ENCODE results near the gene PIK3R5.
A peak's percentile ranks its signal among the peaks of the same experiment; 100 is the strongest.
"Not testable (repeated sequence)": the region's sequence is repeated elsewhere in the genome, so short reads cannot be mapped to it uniquely, and the experiment has no call there.

Gene PIK3R5, protein sequence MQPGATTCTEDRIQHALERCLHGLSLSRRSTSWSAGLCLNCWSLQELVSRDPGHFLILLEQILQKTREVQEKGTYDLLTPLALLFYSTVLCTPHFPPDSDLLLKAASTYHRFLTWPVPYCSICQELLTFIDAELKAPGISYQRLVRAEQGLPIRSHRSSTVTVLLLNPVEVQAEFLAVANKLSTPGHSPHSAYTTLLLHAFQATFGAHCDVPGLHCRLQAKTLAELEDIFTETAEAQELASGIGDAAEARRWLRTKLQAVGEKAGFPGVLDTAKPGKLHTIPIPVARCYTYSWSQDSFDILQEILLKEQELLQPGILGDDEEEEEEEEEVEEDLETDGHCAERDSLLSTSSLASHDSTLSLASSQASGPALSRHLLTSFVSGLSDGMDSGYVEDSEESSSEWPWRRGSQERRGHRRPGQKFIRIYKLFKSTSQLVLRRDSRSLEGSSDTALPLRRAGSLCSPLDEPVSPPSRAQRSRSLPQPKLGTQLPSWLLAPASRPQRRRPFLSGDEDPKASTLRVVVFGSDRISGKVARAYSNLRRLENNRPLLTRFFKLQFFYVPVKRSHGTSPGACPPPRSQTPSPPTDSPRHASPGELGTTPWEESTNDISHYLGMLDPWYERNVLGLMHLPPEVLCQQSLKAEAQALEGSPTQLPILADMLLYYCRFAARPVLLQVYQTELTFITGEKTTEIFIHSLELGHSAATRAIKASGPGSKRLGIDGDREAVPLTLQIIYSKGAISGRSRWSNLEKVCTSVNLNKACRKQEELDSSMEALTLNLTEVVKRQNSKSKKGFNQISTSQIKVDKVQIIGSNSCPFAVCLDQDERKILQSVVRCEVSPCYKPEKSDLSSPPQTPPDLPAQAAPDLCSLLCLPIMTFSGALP

DNA sequence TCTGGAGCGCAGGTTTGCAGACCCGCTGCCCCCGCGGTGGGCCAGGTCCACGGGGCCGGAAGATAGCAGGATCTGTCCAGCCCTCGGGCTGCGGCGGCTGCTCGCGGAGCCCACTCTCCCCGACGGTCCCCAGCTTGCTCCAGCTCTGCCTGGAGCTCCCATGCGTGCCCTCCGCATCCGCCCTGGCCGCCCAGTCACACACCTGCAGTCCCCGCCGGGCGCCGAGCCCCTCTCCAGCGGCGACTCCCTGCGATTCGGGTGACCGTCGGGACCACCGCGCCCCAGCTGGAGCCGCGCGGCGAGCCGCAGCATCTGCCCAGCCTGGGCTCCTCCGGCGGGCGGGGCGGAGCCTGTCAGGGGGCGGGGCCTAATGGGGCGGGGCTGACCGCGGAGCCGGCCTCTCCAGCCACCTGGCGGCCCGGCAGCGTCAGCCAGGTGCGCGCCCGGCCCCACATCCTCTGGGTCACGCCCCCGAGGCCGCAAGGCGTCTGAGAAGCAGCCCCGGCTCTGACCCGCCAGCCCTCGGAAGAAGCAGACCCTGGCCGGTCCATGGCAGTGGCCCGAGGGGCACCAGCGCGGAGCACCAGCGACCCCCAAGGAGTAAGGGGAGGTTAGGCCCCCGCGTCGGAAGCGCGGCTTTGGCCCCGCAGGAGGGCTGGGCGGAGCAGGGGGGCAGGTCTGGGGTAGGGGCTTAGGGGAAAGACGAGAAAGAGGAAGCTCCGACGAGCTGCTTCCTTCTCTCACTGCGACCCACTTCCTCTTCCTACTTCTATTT is at the start of gene PIK3R5:
Gene PIK3R5, minus strand, starts transcription at position 314 of the 775 bp plus-strand sequence. CDS start 54,213 bp downstream, outside the sequence.
- DNase-seq = peak; percentile 80

DNA sequence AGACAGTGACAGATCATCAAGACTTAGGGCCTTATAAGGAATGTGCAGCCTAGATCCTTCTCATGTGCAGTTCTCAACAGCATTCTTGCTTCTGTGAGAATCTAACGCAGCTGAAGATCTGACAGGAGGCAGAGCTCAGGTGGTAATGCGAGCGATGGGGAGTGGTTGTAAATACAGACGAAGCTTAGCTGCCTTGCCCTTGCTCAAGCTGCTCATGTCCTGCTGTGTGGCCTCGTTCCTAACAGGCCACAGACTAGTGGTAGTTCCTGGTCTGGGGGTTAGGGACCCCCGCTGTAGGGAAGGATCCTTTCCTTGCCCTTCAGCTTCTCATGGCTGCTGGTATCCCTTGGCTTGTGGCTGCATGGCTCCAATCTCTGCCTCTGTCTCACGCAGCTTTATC is 45.5 kb upstream of the PIK3R5 start:
- DNase-seq = no peak

DNA sequence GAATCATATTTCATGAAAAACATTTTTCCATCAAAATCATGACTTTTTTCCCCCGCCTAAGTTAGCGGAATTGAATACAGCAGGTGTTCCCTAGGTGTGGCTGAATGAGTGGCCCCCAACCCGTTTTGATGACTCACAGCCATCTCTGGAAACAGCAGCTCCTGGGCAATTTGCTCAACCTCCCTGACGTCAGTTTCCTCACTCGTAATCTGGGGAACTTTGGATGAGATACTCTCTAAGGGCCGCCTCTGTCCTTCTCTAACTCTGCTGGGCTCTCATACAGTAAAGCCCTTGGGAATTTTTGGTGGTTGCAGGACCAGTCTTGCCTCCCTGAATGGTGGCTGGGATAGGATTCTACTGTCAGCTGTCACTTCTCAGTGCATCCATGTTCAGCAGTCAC is 44.2 kb upstream of the PIK3R5 start:
- DNase-seq = no peak

DNA sequence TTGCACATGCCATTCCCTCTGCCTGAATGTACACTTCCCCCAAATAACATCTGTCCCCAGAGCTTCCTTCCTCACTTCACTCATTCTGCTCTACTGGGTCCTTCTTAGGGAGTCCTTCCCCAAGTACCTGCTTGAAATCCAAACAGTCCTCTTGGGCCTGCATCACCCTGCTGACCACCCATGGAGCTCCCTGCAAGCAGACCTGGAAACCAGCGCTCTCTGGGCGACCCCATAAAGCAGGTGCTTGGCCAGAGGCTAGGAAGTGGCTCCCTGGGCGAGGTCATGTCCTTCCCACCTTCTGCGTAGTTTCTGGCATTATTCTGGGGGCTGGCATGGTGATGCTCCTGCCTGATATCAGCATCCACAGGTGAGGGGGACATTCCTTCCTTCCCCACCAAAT is 43.6 kb upstream of the PIK3R5 start:
- DNase-seq = no peak

DNA sequence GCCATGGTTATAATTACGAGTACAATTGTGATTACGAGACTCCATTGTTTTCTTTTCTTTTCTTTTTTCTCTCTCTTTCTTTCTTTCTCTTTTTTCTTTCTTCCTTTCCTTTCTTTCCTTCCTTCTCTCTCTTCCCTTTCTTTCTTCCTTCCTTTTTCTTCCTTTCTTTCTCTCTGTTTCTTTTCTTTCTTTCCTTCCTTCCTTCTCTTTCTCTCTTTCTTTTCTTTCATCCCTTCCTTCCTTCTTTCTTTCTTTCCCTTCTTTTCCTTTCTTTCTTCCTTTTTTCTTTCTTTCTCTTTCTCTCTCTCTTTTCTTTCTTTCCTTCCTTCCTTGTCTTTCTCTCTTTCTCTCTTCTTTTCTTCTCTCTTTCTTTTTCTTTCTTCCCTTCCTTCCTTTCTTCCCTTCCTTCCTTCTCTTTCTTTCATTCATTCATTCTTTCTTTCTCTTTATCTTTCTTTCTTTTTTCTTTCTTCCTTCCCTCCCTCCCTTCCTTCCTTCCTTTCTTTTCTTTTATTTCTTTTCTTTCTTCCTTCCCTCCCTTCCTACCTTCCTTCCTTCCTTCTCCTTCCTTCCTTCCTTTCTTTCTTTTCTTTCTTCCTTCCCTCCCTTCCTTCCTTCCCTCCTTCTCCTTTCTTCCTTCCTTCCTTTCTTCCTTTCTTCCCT is 41.7 kb upstream of the PIK3R5 start:
- no peak for DNase-seq

DNA sequence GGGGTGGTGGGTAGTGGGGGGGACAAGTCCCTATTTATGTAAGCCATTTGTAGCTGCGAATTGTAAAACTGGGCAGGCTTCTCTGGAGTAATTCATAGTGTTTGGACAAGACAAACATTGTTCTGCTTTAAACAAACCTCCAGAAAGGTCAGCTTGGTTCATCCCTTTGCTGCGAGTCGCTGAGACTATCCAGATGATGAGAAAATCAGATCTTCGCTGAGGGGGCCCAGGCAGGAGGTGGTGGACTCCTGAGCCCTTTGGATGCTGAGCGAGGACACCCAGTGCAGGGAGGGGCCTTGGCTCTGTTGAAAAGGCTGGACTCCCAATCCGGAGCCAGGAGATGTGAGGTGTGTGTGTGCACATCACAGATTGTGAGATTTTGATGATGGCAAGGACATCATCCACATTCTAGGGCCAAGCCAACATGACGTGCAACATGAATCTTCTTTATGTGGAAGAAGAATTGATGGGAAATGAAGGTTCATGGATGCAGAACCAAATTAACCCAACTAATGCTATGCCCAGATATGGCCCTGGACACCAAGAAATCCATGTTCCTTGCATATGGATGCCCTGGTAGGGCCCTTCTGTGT is 40.8 kb upstream of the PIK3R5 start:
- DNase-seq = no peak

DNA sequence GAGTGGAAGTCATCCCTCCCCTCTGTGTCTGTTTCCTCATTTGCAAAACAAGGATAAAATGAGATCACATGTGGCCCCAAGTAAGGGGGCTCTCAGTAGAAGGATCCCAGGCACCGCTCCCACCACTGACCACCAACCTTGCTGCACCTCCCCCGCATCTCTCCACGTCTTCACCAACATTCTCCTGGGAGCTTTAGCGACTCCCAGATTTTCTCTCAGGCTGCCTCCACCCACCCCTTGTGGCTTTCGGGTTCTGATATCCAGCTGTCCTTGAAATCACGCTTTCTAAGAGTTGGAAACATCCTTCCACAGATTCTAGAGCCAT is 39.4 kb upstream of the PIK3R5 start:
- no peak for DNase-seq

DNA sequence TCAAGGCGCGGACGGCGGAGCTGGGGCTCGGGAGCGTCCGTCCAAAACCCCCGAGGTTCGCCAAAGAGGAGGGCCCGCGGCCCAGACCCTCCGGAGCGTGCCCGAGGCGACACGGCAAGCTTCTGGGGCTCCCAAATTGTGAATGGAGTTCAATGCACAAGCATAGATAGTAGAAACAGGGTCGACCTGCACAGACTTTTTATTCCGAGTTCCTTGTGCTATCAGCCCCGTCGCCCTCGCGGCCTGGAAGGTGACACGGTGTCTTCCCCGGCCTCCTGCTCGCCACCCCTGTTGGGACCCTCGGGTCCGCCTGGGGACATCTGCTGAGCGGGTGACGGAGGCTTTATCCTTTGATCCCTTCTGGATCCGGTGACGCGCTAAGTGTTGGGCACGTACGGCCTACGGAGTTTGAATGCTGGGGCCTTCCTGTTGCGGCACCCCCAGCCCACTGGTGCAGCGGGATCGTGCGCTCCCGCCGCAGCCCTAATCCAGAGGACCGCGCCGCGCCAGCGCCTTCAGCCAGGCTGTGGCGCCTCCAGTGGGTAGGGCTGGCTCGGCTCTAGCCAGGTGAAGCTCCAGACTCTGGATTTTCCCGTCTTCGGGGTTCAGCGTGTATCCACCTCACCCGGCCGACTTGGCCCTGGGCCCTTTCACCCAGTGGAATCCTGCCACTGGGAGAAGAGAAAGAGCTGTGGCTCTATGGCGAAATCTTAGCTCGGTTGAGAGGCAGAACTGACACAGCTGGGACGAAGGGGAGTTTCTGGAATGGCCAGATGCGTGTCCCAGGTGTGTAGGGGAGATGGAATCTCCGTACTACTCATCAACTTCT is 38.8 kb upstream of the PIK3R5 start:
- DNase-seq = no peak

DNA sequence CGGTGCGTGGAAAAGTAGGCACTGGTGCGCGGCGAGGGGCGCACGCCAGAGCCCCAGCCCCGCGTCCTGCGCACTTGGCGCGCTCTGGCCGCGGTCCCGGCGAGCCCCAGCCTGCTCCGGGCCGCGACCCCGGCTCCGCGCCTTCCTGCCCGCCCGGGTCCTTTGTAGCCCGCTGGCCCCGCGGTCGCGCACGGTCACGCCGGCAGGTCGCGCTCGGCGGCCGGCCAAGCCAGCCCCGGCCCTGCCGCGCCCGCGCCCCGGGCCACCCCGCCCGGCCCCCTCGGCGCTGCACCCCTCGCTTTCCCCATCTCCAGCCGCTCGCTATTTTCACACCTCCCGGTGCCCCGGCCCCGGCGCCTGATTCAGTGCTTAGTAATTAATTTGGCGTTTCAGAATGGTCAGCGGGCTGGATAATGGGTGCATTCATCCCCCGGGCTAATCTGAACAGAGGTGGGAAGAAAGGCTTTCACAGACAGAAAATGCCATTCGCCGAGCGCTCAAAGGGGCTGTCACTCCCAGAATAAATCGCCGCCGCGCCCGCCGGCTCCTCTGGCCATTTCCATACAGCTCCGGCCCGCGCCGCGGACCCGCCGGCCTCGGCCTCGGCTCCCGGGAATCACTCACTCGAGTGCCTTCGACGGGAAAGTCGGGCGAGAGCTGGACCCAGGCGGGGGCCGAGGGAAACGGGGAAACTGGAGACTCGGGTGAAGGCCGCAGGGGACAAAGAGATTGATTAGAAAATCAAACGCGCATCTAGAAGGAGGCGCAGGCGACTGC is 38.0 kb upstream of the PIK3R5 start:
- DNase-seq = no peak

DNA sequence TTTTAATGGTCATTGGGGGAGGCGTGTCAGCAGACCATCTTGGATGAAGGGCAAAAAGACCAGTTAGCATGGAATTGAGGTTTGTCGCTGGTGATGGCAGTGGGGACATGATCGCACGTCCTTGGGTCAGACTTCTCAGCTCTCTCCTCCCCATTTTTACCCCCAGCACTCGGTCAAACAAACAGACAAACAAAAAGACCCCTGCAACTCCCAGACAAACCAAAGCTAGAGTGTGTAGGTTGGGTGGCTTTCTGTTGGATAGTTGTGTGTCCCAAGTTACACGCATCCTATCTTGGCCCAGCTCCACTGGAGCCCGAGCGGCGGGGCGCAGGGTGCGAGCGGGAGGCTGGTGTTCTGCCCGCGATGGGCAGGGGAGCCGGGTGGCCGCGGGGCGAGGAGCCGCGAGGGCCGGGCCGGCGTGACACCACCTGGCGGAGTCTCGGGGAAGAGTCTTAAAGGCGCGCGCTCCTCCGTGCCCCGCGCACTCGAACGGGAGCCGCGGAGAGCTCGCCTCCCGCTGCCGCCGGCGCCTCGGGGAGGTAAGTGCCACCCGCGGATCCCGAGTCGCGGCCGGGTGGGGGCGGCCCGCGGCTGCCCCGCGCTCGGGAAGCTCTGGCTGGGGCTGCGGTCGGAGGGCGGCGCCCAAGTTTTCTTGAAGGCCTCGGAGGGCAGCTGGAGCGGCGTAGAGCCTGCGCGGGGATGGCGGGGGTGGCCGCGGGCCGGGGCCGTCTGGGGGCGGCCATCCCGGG is 37.3 kb upstream of the PIK3R5 start:
- DNase-seq = no peak

DNA sequence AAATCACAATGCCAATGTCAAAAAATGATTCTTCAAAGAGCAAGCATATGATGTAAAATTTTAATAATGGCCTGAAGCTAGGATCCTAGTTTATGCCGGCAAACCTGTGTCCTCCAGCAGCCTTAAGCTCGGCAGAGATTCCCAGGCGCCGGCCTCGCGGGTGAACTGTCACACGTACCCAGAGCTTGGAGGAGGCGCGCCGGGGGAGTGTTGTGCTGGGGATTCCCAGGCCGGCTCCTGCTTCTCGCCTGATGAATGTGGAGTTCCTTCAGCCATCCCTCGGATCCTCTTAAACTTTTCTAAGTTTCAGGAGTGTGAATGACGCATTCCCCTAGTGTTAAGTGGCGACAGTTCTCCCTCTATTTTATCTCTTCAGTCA is 36.7 kb upstream of the PIK3R5 start:
- DNase-seq = no peak

DNA sequence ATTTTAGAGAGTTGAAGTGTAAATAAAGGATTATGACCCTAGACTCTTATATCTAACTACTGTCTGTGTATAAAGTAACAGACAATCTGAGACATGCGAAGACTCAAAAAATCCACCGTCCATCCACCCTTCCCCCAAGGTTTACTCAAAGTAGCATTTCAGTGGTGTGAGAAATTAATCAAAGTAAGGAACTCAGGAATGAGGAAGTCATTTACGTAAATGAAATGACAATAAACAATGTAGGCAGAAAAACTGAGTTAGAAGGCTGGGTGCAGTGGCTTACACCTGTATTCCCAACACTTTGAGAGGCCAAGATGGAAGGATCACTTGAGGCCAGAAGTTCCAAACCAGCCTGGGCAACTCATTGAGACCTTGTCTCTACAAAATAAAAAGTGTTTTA is 36.1 kb upstream of the PIK3R5 start:
- DNase-seq = no peak

DNA sequence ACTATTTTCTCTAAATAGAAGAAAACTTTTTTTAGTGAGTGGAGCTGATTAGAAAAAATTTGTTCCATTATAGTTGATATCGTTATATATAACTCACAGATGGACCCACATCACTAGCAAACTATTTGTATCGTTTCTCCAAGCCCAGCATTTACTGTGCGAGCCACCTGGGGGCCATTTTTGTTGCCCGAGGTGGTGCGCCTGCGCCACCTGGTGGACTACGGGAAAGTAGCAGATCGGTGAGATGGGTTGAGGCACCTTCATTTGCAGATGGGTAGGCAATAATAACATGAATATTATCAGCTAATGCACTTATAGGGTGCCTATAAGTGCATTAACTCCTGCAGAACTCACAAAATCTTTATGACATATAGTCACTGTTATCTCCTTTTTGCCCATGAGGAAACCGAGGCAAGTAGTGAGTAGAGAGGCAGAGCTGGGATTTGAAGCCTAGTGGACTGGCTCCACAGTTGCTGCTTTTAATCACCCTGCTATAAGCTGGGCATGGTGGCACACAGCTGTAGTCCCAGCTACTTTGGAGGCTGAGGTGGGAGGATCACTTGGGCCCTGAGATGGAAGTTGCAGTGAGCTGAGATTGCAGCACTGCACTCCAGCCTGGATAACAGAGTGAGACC is 32.6 kb upstream of the PIK3R5 start:
- DNase-seq = peak; percentile 81

DNA sequence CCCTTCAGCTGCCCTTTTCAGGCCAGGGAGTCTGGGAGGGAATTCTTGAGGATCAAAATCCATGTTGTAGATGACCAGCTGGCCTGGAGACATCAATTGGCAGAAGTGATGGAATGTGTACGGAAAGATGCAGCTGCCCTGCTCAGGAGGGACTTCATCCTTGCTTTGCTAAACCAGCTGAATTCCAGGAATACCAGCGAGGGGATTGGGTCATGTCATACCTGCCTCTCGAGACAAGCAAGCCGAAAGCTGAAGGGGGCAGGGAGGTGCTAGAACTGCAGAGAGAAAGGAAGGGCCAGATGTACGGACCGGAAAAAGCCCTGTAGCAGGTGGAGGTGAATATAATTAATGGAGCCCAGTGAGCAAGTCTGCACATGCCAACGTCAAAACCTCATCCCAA is 30.2 kb upstream of the PIK3R5 start:
- DNase-seq = no peak

DNA sequence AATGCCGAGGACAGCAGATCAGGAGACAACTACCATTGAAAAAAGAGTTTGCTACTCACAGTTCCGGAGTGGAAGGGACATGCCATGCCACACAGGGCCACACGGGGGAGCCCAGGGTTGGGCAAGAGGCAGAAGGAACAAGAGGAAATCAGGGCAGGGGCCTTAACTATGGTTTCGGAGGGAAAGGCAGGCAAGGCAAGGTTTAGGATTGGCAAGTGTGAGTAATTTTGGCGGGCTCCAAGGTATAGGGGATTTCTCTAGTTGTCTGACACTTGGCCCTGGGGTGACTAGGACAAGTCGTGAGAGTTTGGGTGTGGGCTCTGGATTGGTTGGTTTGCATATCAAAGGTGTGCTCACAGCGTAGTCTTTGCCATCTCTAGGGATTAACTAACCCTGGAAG is 28.8 kb upstream of the PIK3R5 start:
- peak; percentile 63 for DNase-seq

DNA sequence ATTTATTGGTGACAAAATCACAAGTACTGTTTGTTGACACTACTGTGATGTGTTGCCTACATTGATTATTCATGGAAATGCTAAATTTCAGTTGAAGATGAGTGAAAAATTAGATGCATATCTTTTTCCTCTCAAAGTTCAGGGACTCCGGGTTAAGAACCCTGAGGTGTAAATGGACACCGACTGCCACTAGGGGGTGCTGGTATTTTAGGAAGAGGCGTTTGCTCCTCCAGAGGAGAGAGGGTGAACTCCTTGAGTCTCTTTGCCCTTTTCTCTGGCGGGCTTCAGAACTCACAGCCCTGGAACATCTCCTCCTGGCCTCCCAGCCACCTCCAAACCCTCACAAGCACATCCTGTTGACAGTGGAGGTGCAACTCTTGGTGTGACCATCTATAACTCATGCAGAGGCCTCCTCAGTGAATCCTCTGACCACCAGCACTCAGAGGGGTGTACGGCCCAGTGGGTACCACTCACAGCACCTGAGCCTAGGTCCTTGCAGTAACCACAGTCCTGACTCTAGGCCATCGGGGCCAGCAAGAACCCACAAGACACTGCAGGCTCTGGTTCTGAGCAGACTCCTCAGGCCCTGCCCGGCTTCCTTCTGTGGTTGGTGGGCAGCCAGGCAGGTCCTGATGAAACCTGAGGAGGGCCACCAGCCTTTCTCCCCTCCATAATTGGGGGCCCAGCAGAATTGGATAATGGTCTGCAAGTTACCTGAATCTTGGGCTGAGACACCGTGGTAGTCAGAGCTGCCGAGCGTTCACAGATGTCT is 26.2 kb upstream of the PIK3R5 start:
- peak; percentile 64 for DNase-seq

DNA sequence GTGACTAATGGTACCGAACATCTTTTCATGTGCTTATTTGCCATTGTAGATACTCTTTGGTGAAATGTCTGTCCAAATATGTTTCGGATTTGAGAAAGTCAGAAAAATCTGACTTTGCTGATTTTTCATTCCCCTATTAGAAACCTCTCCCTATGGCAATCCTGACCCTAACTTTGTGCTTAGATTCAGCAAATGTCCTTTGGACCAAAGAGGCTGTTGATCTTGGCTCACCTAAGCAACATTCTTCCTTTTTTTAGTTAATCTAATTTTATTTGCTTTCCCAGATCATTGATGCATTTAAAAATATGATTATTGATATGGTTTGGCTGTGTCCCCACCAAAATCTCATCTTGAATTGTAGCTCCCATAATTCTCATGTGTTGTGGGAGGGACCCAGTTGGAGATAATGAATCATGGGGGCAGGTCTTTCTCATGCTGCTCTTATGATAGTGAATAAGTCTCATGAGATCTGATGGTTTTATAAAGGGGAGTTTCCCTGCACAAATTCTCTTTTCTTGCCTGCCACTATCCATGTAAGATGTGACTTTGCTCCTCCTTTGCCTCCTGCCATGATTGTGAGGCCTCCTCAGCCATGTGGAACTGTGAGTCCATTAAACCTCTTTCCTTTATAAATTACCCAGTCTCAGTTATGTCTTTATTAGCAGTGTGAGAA is 22.9 kb upstream of the PIK3R5 start:
- not testable (repeated sequence) for DNase-seq

DNA sequence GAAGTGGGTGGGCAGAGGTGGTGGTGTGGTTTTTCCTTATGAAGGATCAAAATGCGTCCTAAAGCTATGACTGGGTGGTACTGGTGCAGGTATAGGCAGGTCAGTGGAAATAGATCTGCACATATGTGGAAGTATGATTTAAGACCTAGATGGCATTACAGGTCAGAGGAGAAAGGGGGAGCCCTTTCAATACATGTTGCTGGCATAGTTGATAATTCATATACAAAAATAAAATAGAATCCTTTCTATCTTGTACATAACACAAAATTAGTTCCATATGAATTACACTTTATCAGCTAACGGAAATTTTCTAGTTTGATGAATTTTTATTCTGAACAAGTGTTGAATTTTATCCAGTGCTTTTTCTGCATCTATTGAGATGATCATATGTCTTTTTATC is 20.8 kb upstream of the PIK3R5 start:
- no peak for DNase-seq

Data from activated gamma-delta T cell treated with Interleukin-2 at 50 U/mL for 16 hours (primary cell).